ENCODE data around the gene SNX8. TPM values are rescaled to one million over a fixed set of nuclear protein-coding genes. Genes with fewer than 3 reads are reported as not detected.
A peak's percentile ranks its signal among the peaks of the same experiment; 100 is the strongest.

SNX8 gene
- total RNA-seq, 4 donors from 2014 or later = 13.3 to 35.7 (median 22.1) TPM

DNA sequence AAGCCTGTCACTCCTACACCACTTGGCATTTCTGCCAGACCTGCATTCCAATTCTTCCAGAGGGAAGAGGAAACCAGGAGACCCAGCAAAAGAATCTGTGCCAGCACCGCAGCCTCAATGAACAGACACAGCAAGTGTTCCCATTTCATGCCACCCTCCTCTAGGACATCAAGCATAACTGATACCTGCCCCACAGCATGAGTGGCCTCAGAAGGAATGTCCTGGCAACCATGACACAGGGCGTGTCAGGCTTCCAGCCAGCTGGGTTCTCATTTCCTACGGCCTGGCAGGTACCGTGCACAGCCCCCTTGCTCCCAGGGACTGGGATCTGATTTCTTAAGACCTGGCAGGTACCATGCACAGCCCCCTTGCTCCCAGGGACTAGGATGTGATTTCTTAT lies 89.3 kb downstream of the SNX8 start:
- 64 to 68% methylated on average over 4 of the region's 4 CpGs for WGBS, 2 donors
- TF ChIP-seq, protein P1, sequence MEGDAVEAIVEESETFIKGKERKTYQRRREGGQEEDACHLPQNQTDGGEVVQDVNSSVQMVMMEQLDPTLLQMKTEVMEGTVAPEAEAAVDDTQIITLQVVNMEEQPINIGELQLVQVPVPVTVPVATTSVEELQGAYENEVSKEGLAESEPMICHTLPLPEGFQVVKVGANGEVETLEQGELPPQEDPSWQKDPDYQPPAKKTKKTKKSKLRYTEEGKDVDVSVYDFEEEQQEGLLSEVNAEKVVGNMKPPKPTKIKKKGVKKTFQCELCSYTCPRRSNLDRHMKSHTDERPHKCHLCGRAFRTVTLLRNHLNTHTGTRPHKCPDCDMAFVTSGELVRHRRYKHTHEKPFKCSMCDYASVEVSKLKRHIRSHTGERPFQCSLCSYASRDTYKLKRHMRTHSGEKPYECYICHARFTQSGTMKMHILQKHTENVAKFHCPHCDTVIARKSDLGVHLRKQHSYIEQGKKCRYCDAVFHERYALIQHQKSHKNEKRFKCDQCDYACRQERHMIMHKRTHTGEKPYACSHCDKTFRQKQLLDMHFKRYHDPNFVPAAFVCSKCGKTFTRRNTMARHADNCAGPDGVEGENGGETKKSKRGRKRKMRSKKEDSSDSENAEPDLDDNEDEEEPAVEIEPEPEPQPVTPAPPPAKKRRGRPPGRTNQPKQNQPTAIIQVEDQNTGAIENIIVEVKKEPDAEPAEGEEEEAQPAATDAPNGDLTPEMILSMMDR (IDR thresholded peaks at IDR 0.05) = no peak
- TF ChIP-seq POLR2A (IDR thresholded peaks at IDR 0.05) = no peak
- H3K4me3 ChIP-seq (ENCODE audit: low read depth, poor library complexity, severe bottlenecking) = no peak overlapping the region
- intact Hi-C loops (cut with DNase I; ENCODE audit: low total_unique reads) = no loop called here
- DNase-seq (ENCODE audit: low spot score in 2 of 2) = peak in 1 of 2 donors; percentile 50

DNA sequence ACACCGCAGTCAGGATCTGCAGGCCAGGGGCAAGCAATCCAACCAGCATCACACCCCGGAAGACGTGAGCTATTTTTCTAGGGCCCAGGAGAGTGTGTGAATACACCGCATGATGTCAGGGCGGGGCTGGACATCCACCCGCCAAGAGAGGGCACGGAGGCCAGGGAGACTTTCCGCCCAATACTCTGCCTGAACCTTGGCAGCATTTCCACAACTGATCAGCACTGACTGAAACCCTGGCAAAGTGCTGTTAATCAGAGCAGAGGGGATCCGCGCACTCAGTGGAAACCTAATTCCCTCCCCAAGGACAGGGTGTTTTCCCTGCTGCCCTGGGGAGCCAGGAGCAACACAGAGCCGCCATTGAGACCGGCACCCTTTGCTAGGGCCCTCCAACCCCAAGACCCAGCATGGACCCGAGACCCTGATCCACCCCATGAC lies 89.7 kb downstream of the SNX8 start:
- H3K4me3 ChIP-seq (ENCODE audit: low read depth, poor library complexity, severe bottlenecking) = no peak overlapping the region
- no peak for TF ChIP-seq POLR2A (IDR thresholded peaks at IDR 0.05)
- TF ChIP-seq, protein P1 (IDR thresholded peaks at IDR 0.05) = no peak
- DNase-seq (ENCODE audit: low spot score in 2 of 2) = no peak
- intact Hi-C loops (cut with DNase I; ENCODE audit: low total_unique reads) = no loop called here
- 53 to 59% methylated on average over 13 of the region's 13 CpGs for WGBS, 2 donors

DNA sequence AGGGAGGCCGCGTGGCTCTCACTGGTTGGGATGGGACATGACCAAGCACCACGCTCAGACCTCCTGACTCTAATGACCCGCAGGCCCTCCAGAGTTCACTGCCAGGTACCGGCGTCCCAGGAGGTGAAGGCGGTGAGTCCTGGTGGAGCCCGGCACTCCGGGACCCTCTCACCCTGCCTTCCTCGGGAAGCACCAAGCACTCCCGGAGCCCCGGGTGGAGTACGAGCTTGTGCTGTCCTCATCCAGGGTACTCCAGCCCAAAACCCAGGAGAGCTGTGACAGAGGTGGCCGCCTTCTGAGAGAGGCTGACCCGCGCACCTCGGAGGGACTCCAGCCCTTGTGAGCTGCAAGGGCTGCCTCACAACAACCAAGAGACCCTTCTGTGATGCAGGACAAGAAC lies 90.9 kb downstream of the SNX8 start:
- WGBS, 2 donors = 95 to 99% methylated on average over 12 to 17 of the region's 17 CpGs
- no peak for TF ChIP-seq POLR2A (IDR thresholded peaks at IDR 0.05)
- TF ChIP-seq, protein P1 (IDR thresholded peaks at IDR 0.05) = no peak
- no peak for DNase-seq (ENCODE audit: low spot score in 2 of 2)
- intact Hi-C loops (cut with DNase I; ENCODE audit: low total_unique reads) = no loop called here
- H3K4me3 ChIP-seq (ENCODE audit: low read depth, poor library complexity, severe bottlenecking) = no peak overlapping the region

DNA sequence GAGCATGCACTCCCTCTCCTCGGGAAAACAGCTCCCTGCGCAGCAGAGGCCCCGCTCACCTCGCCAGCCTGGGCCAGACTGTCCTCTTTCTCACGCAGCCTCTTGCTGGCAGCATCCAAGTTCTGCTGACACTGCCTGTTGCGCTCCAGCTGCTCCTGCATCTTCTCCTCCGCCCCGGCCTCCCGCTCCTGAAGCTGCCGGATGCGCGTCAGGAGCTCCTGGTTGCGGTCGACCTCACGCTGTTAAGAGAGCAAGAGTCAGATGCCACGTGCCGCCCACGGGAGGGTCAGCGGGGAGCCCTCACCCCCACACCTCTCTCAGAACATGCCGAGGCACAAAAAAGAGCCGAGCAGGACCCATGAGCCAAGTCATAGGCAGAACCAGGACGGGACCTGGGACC lies 91.7 kb downstream of the SNX8 start:
- TF ChIP-seq, protein P1 (IDR thresholded peaks at IDR 0.05) = no peak
- no peak for TF ChIP-seq POLR2A (IDR thresholded peaks at IDR 0.05)
- H3K4me3 ChIP-seq (ENCODE audit: low read depth, poor library complexity, severe bottlenecking) = no peak overlapping the region
- 94 to 96% methylated on average over 22 of the region's 22 CpGs for WGBS, 2 donors
- no peak for DNase-seq (ENCODE audit: low spot score in 2 of 2)
- intact Hi-C loops (cut with DNase I; ENCODE audit: low total_unique reads) = no loop called here

DNA sequence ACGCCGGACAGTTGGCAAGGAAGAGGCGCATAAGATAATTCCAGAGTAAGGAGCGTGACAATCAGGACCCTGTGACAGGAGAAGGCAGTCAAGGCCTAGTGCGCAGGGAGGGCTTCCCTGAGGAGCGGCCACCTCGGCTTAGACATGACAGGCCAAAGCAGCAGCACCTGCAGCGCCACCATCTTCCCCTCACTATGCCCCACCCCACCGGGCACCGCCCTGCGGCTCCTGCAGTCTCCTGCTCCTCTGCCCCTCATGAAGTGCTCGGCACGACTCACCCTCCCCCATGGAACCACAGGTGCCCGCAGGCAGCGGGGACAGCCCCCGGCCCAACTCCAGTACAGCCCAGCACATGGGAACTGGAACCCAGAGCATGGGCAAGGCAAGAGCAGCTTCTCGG lies 93.3 kb downstream of the SNX8 start:
- WGBS, 2 donors = 91 to 93% methylated on average over 14 to 17 of the region's 17 CpGs
- intact Hi-C loops (cut with DNase I; ENCODE audit: low total_unique reads) = no loop called here
- TF ChIP-seq, protein P1 (IDR thresholded peaks at IDR 0.05) = no peak
- no peak for TF ChIP-seq POLR2A (IDR thresholded peaks at IDR 0.05)
- no peak overlapping the region for H3K4me3 ChIP-seq (ENCODE audit: low read depth, poor library complexity, severe bottlenecking)
- no peak for DNase-seq (ENCODE audit: low spot score in 2 of 2)

DNA sequence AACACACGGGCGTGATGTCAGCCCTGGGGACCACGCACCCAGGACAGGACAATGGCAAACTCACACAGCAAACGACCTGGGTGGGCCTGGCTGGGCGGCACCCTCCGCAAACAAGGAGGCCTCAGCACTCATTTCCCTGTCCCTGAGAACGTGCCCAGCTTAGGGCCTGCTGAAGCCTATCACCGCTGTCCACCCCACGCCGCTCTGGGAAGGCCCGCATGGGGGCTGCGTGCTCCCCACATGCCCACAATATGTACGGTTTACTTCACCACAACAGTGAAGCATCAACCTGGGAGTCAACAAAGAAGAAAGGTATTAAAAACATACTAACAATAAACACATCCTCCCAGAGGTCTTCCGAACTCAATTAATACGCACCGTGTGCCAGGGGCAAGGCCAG lies 93.7 kb downstream of the SNX8 start:
- no peak overlapping the region for H3K4me3 ChIP-seq (ENCODE audit: low read depth, poor library complexity, severe bottlenecking)
- TF ChIP-seq POLR2A (IDR thresholded peaks at IDR 0.05) = no peak
- TF ChIP-seq, protein P1 (IDR thresholded peaks at IDR 0.05) = no peak
- intact Hi-C loops (cut with DNase I; ENCODE audit: low total_unique reads) = no loop called here
- WGBS, 2 donors = 92 to 95% methylated on average over 16 of the region's 16 CpGs
- DNase-seq (ENCODE audit: low spot score in 2 of 2) = no peak

Measured in lower leg skin (tissue), 4 donors.